Measurements from ENCODE around the gene GUCY2D.

DNA sequence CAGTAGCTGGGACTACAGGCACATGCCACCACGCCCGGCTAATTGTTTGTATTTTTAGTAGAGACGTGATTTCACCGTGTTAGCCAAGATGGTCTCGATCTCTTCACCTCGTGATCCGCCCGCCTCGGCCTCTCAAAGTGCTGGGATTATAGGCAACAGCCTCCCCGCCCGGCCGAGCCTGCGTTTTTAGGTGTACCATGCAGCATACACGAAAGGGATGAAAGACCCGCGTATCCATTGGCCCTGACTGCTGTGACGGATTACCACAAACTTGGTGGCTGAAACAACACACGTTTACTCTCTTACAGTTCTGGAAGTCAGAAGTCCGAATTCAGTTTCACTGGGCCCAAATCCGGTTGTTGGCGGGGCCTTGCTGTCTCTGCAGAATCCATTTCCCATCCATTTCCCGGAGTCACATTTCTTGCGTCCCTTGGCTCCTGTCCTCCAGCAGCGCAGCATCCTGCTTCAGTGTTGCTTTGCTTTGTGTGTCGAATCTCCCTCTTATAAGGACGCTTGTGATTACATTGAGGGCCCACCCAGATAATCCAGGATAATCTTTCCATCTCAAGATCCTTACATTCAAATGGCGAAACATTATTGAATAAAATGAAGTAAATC, 8.3 kb upstream of the GUCY2D start:
- TF ChIP-seq CSDC2 (CRISPR knock-in tag; IDR thresholded peaks at IDR 0.05), result no peak
- no peak for TF ChIP-seq BACH2 (CRISPR knock-in tag; IDR thresholded peaks at IDR 0.05; ENCODE audit: borderline replicate concordance)
